HG03139 (cell line): ENCODE results near the gene CCND1.

Experiments
- ATAC-seq: cut with Tn5 transposase; IDR thresholded peaks from one replicate; pipeline ENCODE4 v1.9.1; 2021; ENCODE audit not compliant: unreplicated experiment

Gene CCND1

DNA sequence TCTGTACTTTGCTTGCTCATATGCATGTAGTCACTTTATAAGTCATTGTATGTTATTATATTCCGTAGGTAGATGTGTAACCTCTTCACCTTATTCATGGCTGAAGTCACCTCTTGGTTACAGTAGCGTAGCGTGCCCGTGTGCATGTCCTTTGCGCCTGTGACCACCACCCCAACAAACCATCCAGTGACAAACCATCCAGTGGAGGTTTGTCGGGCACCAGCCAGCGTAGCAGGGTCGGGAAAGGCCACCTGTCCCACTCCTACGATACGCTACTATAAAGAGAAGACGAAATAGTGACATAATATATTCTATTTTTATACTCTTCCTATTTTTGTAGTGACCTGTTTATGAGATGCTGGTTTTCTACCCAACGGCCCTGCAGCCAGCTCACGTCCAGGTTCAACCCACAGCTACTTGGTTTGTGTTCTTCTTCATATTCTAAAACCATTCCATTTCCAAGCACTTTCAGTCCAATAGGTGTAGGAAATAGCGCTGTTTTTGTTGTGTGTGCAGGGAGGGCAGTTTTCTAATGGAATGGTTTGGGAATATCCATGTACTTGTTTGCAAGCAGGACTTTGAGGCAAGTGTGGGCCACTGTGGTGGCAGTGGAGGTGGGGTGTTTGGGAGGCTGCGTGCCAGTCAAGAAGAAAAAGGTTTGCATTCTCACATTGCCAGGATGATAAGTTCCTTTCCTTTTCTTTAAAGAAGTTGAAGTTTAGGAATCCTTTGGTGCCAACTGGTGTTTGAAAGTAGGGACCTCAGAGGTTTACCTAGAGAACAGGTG is 11.1 kb downstream of the CCND1 start:
- no peak for ATAC-seq

DNA sequence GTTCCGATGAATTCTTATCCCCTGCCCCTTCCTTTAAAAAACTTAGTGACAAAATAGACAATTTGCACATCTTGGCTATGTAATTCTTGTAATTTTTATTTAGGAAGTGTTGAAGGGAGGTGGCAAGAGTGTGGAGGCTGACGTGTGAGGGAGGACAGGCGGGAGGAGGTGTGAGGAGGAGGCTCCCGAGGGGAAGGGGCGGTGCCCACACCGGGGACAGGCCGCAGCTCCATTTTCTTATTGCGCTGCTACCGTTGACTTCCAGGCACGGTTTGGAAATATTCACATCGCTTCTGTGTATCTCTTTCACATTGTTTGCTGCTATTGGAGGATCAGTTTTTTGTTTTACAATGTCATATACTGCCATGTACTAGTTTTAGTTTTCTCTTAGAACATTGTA is 12.0 kb downstream of the CCND1 start:
- no peak for ATAC-seq

DNA sequence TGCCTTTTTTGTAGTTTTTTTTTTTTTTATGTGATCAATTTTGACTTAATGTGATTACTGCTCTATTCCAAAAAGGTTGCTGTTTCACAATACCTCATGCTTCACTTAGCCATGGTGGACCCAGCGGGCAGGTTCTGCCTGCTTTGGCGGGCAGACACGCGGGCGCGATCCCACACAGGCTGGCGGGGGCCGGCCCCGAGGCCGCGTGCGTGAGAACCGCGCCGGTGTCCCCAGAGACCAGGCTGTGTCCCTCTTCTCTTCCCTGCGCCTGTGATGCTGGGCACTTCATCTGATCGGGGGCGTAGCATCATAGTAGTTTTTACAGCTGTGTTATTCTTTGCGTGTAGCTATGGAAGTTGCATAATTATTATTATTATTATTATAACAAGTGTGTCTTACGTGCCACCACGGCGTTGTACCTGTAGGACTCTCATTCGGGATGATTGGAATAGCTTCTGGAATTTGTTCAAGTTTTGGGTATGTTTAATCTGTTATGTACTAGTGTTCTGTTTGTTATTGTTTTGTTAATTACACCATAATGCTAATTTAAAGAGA is 12.5 kb downstream of the CCND1 start:
- no peak for ATAC-seq

DNA sequence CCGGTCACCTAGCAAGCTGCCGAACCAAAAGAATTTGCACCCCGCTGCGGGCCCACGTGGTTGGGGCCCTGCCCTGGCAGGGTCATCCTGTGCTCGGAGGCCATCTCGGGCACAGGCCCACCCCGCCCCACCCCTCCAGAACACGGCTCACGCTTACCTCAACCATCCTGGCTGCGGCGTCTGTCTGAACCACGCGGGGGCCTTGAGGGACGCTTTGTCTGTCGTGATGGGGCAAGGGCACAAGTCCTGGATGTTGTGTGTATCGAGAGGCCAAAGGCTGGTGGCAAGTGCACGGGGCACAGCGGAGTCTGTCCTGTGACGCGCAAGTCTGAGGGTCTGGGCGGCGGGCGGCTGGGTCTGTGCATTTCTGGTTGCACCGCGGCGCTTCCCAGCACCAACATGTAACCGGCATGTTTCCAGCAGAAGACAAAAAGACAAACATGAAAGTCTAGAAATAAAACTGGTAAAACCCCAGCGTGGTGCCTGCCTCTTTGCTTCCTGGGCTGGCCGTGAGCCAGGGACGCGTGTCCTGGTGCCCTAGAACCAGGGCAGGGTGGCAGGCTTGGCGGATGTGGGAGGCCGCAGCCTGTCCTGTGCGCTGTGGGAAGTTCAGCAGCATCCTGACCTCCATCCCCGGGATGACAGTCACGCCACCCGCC is 13.2 kb downstream of the CCND1 start:
- no peak for ATAC-seq

DNA sequence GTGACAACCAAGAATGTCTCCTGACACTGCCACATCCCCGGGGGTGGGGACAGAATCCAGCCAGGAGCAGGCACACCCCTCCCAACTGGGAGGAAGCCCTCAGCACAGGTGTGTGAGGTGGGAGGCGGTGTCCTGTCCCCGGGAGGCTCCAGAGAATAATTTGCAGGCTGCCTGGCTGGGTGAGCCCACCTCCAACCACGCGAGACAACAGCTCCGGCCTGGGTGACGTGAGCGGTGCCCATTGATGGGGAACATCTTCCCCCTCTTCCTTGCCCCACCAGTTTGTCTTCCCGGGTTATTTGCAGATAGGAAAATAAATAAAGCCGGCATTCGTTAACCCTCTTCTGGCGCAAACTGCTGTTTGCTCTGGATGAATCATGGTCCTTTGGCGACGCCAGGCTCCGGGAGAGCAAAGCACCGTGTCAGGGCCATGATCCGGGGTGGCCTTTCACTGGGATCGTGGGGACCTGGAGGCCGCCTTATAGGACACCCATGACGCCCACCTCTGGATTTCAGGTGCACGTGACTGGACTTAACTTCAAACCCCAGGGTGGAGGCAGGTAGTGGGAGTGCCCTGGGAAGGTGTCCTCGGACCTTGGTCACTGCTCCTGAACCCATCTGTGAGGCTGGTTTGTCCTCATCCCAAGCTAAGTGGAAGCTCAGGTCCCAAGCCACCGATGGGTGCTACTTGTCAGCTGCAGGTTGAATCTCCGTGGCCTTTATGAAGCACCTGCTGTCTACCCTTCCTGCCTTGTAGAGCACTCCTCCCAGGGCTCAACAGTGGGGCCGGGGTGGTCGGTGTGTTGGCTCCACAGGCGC is 13.9 kb downstream of the CCND1 start:
- ATAC-seq: no peak

DNA sequence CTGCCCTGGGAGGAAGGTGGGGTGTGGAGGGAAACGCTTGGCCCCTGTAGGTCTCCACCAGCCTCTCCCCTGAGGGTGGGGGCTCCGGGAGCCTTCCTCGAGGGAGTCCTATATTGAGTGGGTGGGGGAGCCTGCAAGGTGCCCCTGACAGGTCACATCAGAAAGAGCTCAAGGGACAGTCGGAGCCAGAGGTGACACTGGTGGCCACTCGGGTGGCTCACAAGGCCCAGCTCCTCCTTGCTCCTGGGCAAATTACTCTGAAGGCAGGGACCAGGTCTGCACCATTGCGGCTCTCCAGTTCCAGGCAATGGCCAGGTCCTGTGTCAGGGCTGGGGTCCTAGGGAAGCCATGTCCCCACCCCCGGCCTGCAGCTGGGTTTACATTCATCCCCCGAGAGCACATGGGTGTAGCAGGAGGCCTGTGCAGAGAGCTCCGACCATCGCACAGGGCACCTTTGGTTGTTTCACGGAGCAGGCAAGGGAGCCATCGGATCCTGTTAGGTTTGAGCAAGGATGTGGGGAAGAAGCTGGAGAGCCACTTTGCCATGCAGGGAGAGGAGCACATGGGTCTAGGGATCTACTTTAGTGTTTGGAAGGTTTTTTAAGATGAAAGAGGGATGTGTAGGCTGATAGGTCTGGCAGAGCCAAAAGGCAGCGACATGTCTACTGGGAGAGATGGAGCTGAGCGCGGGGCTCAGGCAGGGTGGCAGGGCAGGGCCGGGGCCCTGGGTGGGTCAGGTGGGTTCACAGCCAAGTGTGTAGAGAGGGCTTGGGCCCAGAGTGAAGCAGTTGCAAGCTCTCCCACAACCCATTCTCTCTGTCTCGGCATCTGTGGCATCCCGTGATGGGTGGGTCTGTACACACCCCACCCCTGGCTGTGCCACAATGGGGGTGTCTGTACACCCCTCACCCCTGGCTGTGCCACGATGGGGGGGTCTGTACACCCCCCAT is 14.8 kb downstream of the CCND1 start:
- no peak for ATAC-seq

DNA sequence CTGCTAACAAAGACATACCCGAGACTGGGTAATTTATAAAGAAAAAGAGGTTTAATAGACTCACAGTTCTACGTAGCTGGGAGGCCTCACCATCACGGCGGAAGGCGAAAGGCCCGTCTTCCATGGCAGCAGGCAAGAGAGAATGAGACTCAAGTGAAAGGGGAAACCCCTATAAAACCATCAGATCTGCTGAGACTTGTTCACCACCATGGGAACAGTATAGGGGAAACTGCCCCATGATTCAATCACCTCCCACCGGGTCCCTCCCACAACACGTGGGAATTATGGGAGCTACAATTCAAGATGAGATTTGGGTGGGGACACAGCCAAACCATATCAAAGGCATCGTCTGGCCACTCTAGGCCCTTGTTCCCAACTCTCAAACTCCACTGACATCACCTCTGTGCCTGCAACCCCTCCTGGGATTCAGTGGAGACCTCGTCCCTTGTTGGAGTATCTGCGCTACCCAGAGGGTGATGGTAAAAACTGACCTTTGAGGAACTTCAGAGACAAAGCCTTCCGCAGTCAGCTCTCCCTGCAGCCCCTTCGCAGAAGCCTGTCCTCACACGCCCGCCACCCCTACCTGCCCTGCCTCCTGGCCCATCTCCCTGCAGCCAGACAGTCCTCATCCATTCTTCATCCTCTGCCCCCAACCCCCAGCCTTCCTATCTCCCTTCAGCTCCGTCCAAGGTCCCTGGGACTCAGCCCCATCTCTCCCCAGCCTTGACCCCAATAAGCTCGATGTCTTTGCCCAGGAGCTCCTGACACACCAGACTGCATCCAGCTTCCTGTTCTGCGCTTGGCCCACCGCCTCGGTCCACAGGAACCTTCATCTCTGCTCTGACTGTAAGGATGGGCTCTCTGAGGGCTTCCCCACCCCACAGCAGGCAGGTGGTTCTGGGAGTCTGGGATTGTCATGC is 15.8 kb downstream of the CCND1 start:
- ATAC-seq: no peak

DNA sequence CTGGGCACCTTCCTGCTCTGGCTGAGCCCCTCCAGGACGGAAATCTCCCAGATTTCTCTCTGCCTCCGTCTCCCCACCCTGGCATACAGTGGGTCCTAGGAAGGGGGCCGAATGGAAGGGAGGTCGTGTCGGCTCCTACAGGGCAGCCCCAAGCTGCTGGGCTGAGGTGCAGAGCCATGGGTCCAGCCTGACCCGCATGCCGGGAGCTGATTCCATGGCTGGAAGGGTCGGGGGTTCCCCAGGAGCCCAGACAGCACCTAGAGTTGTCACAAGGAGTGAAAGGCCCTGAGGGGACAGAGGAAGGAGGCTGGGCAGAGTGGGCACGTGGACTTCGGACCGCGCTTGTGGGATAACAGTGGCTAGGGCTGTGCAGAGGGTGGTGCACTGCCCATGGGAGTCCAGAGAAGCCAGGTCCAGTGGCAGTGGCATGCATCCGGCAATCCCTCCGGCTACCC is 16.5 kb downstream of the CCND1 start:
- ATAC-seq: no peak

DNA sequence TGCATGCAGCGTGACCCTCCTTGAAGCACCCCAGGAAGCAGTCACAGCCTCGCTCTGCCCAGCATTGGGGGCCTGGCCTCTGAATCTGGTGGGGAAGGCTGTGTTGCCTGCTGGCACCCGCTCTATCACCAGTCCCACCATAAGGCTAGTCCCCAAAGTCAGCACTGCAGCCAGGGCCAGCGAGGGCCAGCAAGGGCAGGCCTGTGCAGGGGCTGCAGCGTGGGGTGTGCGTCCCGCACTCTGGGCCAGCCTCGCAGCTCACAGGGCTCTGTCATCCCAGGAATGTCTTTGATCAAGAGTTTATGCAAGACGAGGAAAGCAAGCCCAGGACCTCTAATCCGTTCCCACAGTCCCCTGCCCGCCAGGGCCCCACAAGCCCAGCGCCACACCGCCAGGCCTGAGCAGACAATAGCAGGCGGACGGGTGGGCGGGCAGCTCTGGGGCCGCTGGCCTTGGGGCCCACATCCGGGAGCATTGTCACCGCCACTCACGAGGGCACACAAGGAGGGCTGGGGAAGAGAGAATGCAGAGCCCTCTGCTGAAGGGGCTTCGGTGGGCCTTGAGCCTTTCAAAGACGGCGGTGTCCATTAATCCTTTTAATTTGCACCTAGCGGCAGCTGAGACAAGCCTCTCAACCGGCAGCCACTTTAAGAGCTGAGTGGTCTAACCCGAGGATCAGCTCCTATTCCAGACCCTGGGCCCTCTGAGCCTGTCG is 17.1 kb downstream of the CCND1 start:
- ATAC-seq: no peak

DNA sequence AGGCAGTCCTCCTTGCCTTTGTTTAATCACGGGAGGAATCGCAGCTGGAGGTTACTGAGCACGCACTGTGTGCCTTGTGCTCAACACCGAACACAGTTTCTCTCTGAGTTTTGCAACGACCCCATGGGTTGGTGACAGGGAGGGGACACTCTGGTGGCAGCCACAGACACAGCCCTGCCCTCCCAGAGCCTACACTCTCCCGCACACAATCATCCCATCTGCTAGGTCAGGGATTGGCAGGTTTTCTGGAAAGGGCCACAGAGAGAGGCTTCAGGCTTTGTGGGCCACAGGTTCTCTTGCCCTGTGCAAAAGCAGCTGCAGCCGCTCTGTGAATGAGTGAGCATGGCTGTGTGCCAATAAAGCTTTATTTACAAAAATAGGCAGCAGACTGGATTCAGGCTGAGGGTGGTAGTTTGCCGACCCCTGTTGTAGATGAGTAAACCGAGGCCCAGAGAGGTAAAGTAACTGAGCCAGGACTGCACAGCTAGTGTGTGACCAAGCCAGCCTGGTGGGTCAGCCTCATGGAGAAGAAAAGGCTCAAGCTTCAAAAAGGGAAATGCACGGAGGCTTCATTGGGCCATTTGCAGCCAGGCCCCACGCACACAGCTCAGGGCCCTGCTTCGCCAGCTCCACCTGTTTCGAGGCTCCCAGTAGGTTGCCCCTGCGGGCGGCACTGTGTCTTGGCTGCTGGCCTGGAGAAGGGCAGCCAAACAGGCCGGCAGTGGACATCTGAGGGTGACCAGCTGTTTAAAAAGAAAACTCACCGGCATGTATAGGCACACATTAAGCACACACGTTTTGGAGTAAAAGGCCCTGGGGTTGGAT is 17.9 kb downstream of the CCND1 start:
- no peak for ATAC-seq

DNA sequence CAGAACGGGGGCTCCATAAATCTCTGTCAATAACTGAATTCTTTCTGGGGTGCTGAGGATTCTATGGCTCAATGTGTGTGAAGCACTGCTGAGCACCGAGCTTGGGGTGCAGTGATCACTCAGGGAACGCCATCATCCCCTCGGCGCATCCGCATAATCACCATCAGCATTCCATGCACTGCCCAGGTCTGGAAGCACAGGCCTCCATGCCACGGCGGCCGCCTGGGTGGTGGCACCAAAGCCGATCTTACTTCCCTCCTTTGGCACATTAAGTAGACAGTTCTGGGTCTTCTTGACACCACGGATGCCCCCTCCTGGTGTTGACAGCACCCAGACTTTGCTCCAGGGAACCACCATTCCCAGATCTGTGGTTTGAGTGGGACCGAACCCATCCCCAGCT is 18.6 kb downstream of the CCND1 start:
- ATAC-seq: no peak

DNA sequence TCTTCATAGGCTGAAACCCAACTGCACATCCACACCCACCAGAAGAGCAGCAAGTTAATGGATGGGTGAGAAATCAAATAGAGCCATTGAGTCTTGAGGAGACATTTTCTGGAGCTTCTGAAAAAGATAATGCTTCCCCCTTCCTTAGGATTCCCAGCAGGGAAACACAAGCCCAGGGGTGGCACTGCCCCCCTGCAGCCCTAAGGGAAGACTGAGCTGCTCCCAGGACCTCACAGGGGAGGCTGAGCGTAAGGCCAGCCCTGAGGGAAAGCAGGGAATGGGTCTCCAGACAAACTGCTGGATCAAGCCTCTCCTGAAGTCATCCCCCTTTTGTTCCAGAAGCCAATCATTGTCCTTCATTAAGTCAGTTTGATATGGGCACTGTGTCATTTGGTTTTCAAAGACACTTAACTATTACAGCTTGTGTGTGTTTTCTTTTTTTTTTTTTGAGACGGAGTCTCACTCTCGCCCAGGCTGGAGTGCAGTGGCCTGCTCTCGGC is 19.1 kb downstream of the CCND1 start:
- ATAC-seq: no peak

DNA sequence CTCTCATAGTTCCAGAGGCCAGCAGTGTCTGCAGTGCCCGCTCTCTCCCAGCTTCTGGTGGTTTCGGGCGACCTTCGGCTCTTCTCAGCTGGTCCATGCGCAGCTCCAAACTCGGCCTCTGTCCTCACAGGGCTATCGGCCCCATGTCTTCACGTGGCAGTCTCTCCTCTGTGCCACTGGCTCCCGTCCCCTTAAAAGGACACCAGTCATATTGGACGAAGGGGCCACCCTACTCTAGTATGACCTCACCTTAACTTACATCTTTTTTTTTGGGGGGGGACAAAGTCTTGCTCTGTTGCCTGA is 20.4 kb downstream of the CCND1 start:
- no peak for ATAC-seq

DNA sequence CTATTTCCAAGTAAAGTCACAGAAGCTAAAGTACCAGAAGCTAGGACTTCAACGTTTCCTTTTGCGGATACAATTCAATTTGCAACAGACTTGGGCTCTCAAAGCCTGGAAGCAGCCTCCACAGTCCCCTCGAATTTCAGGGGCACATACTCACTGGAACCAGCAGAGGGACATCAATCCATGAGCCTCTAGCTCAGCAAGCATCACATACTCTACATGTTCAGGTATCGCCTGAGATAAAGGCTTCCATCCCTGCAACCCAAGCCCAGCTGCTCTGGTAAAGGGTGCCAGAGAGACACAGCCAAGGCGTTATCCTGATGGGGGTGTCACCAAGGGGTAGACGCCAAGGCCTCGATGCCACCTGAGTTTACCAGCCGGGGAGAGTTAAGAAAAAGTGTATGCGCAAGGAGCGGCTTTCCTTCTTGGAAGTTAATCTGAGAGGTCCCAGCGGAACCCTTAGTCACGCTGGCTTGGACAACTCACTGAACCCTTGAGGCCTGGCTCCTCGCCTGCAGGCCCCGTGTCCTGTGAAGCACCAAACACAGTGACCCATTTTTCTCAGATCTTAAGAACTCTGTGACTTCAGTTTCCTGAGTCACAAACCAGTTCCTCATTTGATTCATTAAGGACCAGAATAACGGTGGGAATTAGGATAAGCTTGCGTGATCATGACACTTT is 21.2 kb downstream of the CCND1 start:
- no peak for ATAC-seq

DNA sequence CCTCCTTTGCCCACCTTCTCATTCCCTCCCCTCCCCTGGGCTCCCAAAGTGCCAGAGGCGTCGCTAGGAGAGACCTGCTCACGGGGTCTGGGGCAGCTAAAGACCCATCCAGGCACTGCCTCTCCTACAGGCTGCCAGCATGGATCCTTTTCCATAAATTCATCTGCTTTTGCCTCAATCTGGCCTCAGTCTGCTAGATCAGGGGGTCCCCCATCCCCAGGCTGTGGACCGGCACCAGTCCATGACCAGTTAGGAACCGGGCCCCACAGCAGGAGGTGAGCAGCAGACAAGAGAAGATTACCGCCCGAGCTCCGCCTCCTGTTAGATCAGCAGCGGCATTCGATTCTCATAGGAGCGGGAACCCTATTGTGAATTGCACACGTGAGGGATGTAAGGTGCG is 21.9 kb downstream of the CCND1 start:
- no peak for ATAC-seq

DNA sequence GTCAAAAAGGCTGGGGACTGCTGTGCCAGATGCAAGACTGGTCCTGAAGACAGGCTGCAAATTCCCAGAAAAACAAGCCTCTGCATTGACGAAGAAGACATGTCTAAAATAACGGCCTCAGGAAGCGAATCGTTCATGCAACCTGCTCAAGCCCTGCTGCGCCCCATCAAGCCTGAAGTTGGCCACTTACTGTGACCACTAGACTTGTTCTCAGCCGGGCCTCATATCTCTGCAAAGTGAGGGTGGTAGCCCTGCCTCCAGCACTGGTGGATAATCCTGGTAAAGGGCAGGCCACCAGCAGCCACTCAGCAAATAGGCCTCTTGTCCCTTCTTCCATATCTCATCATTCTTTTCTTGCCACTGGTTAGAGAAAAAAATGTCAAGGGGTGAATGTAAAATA is 22.4 kb downstream of the CCND1 start:
- ATAC-seq: no peak

DNA sequence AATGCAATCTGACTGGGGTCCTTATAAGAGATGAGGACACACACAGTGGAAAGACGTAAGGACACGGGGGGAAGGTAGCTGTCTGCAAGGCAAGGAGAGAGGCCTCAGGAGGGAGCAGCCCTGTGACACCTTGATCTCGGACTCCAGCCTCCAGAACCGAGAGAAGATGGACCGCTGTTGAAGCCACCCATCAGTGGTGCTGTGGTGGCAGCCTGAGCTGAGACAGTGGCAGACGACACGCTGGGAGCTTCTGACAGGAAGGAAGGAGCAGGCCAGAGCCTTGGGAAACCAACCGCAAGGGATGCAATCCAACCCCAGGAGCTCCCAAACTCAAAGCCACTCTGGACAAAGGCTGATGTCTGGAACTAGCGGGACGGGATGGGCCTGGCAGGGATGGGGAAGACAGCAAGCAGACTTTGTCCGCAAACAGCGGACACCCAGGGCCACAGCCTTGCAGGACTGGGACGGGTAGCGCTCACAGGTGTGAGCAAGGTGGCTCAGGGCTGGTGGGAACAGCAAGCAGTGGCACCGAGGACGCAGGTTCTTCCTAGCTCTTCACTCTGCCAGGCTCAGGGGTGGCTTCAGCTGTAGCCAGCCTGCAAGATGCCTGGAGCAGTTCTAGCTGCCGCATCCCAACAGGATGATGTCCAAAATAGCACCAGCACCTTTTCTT is 23.3 kb downstream of the CCND1 start:
- no peak for ATAC-seq
